Measurements from ENCODE around the gene TMEM43.
"Not testable (repeated sequence)": the region's sequence is repeated elsewhere in the genome, so short reads cannot be mapped to it uniquely, and the experiment has no call there.

The TMEM43 gene, protein sequence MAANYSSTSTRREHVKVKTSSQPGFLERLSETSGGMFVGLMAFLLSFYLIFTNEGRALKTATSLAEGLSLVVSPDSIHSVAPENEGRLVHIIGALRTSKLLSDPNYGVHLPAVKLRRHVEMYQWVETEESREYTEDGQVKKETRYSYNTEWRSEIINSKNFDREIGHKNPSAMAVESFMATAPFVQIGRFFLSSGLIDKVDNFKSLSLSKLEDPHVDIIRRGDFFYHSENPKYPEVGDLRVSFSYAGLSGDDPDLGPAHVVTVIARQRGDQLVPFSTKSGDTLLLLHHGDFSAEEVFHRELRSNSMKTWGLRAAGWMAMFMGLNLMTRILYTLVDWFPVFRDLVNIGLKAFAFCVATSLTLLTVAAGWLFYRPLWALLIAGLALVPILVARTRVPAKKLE

DNA sequence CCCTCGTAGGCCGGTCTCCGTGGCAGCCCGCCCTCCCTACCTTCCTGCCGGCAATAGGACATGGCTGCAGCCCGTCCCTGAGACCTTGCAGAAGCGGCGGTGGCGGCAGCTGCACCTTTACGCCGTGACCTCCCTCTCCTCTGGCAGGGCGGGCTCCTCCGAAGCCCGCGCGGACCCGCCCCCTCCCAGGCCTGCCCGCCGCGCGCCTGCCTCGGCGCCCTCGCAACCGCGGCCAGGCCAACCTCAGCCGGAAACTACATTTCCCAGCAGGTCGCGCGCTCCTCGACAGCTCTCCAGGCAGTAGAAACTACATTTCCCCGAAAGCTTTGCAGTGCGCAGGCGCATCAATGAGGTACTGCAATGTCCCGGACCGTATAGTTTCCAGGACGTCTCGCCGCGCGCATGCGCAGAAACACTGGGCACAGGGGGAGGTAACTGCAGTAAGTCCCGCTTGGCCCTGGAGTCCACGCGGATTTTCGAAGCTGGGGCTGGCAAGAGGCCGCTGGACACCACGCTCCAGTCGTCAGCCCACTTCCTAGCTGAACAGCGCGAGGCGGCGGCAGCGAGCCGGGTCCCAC, at the start of gene TMEM43, which contains the start of gene CHCHD4:
Gene TMEM43 (plus strand): TSS at position 438 of the 578 bp plus-strand sequence. CDS start 142 bp downstream, outside the sequence.
Gene CHCHD4 (minus strand): TSS at position 256 of the 578 bp plus-strand sequence. CDS start 194 bp downstream, at position 62.
- Histone ChIP-seq H4K20me1 (ENCODE audit: insufficient read depth, low read length) (peaks cover 36% of the 10 kb centered on the region), H3K4me2 (ENCODE audit: insufficient read depth, low read length) (peak within 1 kb of the TSS; percentile 92), H3K27me3 (ENCODE audit: insufficient read depth, low read length, poor library complexity) (no peaks in the 10 kb centered on the region), H3K4me3 (ENCODE audit: low read depth in 1 of 2, low read length in 2 of 2) (peak within 1 kb of the TSS; percentile 88 to 99), H3K4me1 (ENCODE audit: insufficient read depth, low read length) (peaks cover 42% of the 10 kb centered on the region), H2AFZ (ENCODE audit: low read depth, low read length) (peak within 1 kb of the TSS; percentile 87), H3K79me2 (ENCODE audit: insufficient read depth, low read length) (peaks cover 78% of the 10 kb centered on the region), H3K9me3 (ENCODE audit: insufficient read depth, low read length, severe bottlenecking) (no peaks in the 10 kb centered on the region), H3K9ac (ENCODE audit: low read depth, low read length) (peak within 1 kb of the TSS; percentile 83), H3K36me3 (ENCODE audit: insufficient read depth, low read length) (peaks cover 46% of the 10 kb centered on the region), H3K27ac (ENCODE audit: low read length) (peak within 1 kb of the TSS; percentile 74)
- TF ChIP-seq, protein P1, sequence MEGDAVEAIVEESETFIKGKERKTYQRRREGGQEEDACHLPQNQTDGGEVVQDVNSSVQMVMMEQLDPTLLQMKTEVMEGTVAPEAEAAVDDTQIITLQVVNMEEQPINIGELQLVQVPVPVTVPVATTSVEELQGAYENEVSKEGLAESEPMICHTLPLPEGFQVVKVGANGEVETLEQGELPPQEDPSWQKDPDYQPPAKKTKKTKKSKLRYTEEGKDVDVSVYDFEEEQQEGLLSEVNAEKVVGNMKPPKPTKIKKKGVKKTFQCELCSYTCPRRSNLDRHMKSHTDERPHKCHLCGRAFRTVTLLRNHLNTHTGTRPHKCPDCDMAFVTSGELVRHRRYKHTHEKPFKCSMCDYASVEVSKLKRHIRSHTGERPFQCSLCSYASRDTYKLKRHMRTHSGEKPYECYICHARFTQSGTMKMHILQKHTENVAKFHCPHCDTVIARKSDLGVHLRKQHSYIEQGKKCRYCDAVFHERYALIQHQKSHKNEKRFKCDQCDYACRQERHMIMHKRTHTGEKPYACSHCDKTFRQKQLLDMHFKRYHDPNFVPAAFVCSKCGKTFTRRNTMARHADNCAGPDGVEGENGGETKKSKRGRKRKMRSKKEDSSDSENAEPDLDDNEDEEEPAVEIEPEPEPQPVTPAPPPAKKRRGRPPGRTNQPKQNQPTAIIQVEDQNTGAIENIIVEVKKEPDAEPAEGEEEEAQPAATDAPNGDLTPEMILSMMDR (IDR thresholded peaks at IDR 0.05; ENCODE audit: borderline replicate concordance, extremely low read depth, low read length, poor library complexity, severe bottlenecking) = peak; percentile 4
- no peak for TF ChIP-seq EZH2 (IDR thresholded peaks at IDR 0.05; ENCODE audit: borderline replicate concordance, low read depth, low read length, severe bottlenecking)
- DNase-seq = peak; percentile 99
- peak; percentile 90 for ATAC-seq (ENCODE audit: insufficient read depth, low read depth)

DNA sequence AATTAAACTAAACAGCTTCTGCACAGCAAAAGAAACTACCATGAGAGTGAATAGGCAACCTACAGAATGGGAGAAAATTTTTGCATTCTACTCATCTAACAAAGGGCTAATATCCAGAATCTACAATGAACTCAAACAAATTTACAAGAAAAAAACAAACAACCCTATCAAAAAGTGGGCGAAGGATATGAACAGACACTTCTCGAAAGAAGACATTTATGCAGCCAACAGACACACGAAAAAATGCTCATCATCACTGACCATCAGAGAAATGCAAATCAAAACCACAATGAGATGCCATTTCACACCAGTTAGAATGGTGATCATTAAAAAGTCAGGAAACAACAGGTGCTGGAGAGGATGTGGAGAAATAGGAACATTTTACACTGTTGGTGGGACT, 49.6 kb upstream of the TMEM43 start:
- H3K27ac ChIP-seq (ENCODE audit: low read length); H2AFZ ChIP-seq (ENCODE audit: low read depth, low read length): not testable (repeated sequence)

DNA sequence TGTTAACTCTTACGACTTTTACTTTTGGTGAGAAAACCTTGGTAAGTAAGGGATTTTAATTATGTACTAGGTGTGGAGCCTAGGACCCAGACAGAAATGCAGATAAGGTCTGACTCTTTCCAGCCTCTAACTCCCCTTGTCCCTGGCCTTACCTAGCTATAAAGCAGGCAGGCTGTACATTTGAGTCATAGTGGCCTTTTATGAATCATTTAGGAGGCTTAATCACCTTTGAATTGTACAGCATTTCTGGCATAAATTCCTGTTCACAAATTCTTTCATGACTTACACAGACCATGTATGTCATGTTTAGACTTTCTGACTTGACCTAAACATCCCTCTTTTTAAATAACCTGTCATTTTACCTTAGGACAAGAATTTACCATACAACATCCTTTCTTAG, 47.5 kb upstream of the TMEM43 start:
- no peak for ATAC-seq (ENCODE audit: insufficient read depth, low read depth)
- Histone ChIP-seq H3K4me1 (ENCODE audit: insufficient read depth, low read length) (no peaks in the 10 kb centered on the region), H3K27me3 (ENCODE audit: insufficient read depth, low read length, poor library complexity) (peaks cover 1% of the 10 kb centered on the region), H3K9ac (ENCODE audit: low read depth, low read length) (no peak overlapping the region), H3K79me2 (ENCODE audit: insufficient read depth, low read length) (no peaks in the 10 kb centered on the region), H3K36me3 (ENCODE audit: insufficient read depth, low read length) (no peaks in the 10 kb centered on the region), H2AFZ (ENCODE audit: low read depth, low read length) (no peak overlapping the region), H3K4me2 (ENCODE audit: insufficient read depth, low read length) (no peak overlapping the region), H3K4me3 (ENCODE audit: low read depth in 1 of 2, low read length in 2 of 2) (no peak overlapping the region), H3K9me3 (ENCODE audit: insufficient read depth, low read length, severe bottlenecking) (peaks cover 8% of the 10 kb centered on the region), H4K20me1 (ENCODE audit: insufficient read depth, low read length) (no peaks in the 10 kb centered on the region), H3K27ac (ENCODE audit: low read length) (no peak overlapping the region)
- TF ChIP-seq, protein P1 (IDR thresholded peaks at IDR 0.05; ENCODE audit: borderline replicate concordance, extremely low read depth, low read length, poor library complexity, severe bottlenecking) = no peak
- no peak for TF ChIP-seq EZH2 (IDR thresholded peaks at IDR 0.05; ENCODE audit: borderline replicate concordance, low read depth, low read length, severe bottlenecking)
- no peak for DNase-seq

More for the DNA sequence above, 49.6 kb upstream of the TMEM43 start:
- H4K20me1 ChIP-seq (ENCODE audit: insufficient read depth, low read length); H3K27me3 ChIP-seq (ENCODE audit: insufficient read depth, low read length, poor library complexity); H3K4me3 ChIP-seq (ENCODE audit: low read depth in 1 of 2, low read length in 2 of 2); H3K9me3 ChIP-seq (ENCODE audit: insufficient read depth, low read length, severe bottlenecking); ATAC-seq (ENCODE audit: insufficient read depth, low read depth); H3K9ac ChIP-seq (ENCODE audit: low read depth, low read length); H3K4me1 ChIP-seq (ENCODE audit: insufficient read depth, low read length); DNase-seq; H3K36me3 ChIP-seq (ENCODE audit: insufficient read depth, low read length); H3K4me2 ChIP-seq (ENCODE audit: insufficient read depth, low read length); H3K79me2 ChIP-seq (ENCODE audit: insufficient read depth, low read length): not testable (repeated sequence)

DNA sequence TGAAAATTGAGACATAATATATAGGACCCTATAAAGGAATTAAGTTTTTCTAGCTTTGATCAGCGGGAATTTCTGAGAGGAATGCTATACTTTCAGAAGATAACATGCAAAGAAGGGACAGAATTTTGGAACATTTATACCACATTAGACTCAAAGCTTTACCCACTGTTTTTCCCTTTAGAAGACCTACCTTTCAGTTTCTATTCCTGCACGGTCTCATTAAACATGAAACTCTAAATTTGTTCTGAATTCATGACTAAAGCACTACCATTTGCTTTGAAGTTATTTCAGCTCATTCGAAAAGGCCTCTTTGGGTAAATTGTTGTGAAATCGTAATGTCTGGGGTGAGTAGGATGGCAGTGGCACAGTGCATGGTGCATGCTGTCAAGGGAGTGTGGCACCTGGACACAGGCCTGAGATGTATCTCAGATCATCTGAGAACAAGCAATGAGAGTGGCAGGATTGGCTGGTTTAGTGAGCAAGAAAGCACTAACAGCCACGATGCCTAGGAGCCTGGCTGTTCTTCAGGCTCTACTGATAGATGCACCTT, 42.7 kb upstream of the TMEM43 start:
- H3K4me3 ChIP-seq (ENCODE audit: low read depth in 1 of 2, low read length in 2 of 2) = no peak overlapping the region
- H4K20me1 ChIP-seq (ENCODE audit: insufficient read depth, low read length) = no peaks in the 10 kb centered on the region
- H3K36me3 ChIP-seq (ENCODE audit: insufficient read depth, low read length) = no peaks in the 10 kb centered on the region
- no peak for DNase-seq
- H3K79me2 ChIP-seq (ENCODE audit: insufficient read depth, low read length) = no peaks in the 10 kb centered on the region
- ATAC-seq (ENCODE audit: insufficient read depth, low read depth) = no peak
- TF ChIP-seq, protein P1 (IDR thresholded peaks at IDR 0.05; ENCODE audit: borderline replicate concordance, extremely low read depth, low read length, poor library complexity, severe bottlenecking) = no peak
- TF ChIP-seq EZH2 (IDR thresholded peaks at IDR 0.05; ENCODE audit: borderline replicate concordance, low read depth, low read length, severe bottlenecking) = no peak
- no peak overlapping the region for H3K4me2 ChIP-seq (ENCODE audit: insufficient read depth, low read length)
- H3K9ac ChIP-seq (ENCODE audit: low read depth, low read length) = no peak overlapping the region
- H2AFZ ChIP-seq (ENCODE audit: low read depth, low read length) = no peak overlapping the region
- H3K27ac ChIP-seq (ENCODE audit: low read length) = no peak overlapping the region
- H3K9me3 ChIP-seq (ENCODE audit: insufficient read depth, low read length, severe bottlenecking) = peaks cover 8% of the 10 kb centered on the region
- no peaks in the 10 kb centered on the region for H3K4me1 ChIP-seq (ENCODE audit: insufficient read depth, low read length)
- H3K27me3 ChIP-seq (ENCODE audit: insufficient read depth, low read length, poor library complexity) = peaks cover 4% of the 10 kb centered on the region

DNA sequence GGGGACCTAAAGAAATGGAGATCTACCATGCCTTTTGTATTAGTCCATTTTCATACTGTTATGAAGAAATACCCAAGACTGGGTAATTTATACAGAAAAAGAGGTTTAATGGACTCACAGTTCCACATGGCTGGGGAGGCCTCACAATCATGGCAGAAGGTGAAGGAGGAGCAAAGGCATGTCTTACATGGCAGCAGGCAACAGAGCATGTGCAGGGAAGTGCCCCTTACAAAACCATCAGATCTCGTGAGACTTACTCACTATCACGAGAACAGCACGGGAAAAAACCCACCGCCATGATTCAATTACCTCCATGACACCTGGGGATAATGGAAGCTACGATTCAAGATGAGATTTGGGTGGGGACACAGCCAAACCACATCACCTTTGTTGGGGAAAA, 37.4 kb upstream of the TMEM43 start:
- not testable (repeated sequence) for H3K79me2 ChIP-seq (ENCODE audit: insufficient read depth, low read length); H4K20me1 ChIP-seq (ENCODE audit: insufficient read depth, low read length); H2AFZ ChIP-seq (ENCODE audit: low read depth, low read length); H3K4me1 ChIP-seq (ENCODE audit: insufficient read depth, low read length); H3K4me3 ChIP-seq (ENCODE audit: low read depth in 1 of 2, low read length in 2 of 2); H3K9ac ChIP-seq (ENCODE audit: low read depth, low read length); H3K27ac ChIP-seq (ENCODE audit: low read length); H3K4me2 ChIP-seq (ENCODE audit: insufficient read depth, low read length); H3K36me3 ChIP-seq (ENCODE audit: insufficient read depth, low read length); ATAC-seq (ENCODE audit: insufficient read depth, low read depth); DNase-seq; H3K9me3 ChIP-seq (ENCODE audit: insufficient read depth, low read length, severe bottlenecking); H3K27me3 ChIP-seq (ENCODE audit: insufficient read depth, low read length, poor library complexity)
